GM18870 (cell line): ENCODE results near the gene JAKMIP1.
"Not testable (repeated sequence)": the region's sequence is repeated elsewhere in the genome, so short reads cannot be mapped to it uniquely, and the experiment has no call there.

Experiments
- ATAC-seq: cut with Tn5 transposase; IDR thresholded peaks from one replicate; pipeline ENCODE4 v1.9.1; 2021; ENCODE audit warnings: moderate library complexity; ENCODE audit not compliant: unreplicated experiment

The JAKMIP1 gene

DNA sequence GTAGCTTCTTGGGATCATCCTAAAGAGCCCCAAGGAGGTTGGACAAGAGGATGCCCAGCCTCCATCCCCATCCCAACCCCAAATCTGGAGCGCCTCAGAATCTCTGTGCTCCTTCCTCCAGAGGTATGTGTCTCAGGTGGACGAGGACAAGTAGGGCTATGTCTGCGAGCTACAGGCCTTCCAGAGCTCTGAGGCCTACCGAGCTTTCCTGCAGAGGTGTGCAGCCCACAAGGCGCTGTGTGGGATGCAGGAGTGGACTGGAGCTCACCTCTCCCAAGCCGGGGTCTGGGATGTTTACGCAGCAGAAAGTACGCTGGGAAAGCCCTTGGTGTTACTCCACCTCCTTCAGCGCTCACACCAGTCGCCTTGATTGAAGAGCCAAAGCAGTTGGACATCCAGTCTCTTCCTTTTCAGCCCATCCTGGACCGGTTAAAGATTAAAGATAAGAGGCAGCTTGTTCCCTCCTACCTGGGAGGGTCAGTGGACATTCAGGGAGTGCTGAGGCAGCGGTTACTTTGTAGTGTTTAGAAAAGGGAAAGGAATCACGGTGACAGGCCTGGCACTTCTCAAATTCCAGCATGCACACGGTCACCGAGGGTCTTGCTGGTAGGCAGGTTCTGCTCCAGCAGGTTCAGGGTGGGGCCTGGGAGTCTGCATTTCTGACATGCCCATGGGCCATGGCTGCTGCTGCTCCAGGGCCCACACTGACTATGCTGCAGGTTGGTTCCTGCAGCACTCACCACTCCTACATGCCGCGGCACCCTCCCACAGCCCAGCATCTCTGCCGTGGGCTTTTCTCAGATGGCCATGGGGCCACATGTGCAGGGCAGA, 29.5 kb upstream of the JAKMIP1 start:
- no peak for ATAC-seq

- ATAC-seq: no peak
Measured at GRCh38 chr4:6229095-6229494, 28.7 kb upstream of the JAKMIP1 start.

GRCh38 chr4:6228158-6229067, 28.1 kb upstream of the JAKMIP1 start:
- ATAC-seq: no peak

DNA sequence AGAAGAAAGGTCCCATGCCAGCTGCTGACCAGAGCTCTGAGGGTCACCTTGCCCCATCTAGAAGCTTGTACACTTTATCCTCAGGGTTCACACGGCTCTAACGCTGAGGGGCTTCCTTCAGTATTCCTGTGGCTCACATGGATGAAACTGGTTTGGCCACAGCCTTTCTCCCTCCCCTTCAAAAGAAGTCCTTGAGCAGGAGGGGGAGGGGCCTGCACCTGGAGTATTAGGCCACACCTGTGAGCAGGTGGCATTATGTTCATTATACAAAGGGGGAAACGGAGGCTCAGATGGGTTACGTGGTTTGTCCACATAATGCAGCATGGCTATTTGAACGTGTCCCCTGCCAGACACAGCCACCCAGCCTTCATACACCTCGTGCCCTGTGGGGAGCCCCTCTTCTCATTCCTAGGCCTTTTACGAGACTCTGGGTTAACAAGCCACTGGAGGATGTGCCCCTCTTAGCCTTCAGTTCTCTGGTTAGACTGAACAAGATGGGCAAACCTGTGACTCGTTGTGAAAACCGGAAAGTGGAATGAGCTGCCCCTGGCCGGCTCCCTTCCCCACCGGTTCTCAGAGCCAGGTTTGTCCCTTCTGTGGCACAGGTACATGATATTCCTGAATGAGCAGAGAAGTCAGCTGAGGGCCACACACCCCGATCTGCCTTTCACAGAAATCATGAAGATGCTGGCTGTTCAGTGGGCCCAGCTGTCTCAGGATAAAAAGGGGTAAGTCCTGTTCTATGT, 27.2 kb upstream of the JAKMIP1 start:
- ATAC-seq: no peak

DNA sequence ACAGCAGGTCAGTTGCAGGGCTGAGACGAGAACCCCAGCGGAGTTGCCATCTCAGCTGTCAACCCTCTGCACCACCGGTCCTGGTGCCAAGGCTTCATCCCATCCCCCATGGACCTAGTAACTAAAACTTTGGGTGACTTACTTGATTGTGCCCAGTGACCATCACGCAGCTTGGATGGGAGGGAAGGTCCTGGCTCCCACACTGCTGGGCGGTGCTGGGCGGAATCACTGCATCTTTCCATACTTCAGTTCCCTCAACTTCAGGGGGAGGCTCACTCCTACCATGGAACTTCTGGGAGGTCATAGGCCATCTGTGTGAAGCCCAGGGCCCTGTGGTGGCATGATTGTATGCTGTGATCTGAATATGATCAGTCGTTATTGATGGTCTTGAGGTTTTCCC, 26.2 kb upstream of the JAKMIP1 start:
- ATAC-seq: no peak

DNA sequence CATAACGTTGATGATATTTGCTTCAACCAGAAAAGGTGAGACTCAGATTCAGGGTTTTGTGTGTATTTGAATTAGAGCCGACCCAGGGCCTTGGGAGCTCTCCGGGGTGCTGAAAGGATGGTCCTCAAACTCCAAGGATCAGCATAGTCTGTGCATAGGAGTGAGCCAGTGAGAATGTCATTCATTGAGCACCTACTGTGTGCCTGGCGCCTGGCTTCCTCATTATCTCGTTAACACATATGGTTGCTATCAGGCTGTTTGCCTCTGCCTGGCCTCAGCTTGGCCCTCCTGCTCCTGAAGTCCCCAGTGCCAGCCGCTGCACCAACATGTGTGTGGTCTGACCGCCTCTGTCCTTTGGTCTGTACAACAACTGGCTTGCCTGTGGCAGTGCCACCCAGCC, 25.1 kb upstream of the JAKMIP1 start:
- no peak for ATAC-seq

DNA sequence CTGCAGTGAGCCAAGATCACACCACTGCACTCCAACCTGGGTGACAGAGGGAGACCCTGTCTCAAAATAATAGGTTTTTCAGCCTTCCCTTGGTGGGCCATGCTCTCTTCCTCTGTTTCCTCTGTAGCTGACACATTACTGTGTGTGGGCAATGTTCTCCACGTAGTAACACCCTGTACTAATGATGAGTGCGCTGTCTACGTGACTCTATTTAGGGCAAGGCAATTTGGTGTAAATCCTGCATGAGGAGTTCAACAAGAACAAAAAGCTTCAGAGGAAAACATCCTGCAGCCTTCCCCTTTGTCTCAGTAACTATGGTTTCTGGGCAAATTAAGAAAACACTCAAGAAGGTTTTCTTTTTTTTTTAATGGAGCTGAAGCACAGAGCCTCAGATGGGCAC, 24.4 kb upstream of the JAKMIP1 start:
- ATAC-seq: no peak

- no peak for ATAC-seq
Measured at GRCh38 chr4:6222761-6223292, 22.5 kb upstream of the JAKMIP1 start.

- no peak for ATAC-seq
Measured at GRCh38 chr4:6221851-6222760, 21.8 kb upstream of the JAKMIP1 start.

DNA sequence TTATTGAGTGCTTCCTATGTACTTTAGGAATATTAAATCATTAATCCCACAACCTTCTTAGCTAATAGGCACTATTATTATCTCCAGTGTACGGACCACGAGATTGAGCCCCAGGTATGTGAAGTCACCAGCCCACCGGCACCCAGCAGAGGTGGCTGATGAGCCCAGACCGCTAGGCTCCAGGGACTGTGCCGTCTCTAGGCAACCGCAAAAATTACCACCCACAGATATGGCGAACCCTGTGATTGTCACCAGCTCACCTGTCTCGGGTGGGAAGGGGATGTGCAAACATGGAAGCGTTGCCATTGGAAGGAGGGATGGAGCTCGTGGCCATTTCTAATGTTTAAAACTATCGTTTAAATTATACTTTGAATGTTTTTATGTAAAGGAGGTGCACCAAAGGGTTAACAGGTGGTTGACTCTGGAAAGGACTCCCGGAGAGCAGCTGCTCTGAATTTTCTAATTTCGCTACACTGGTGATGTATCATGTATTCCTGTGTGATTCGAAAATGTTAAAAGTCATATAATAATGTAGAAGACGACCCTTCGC, 21.0 kb upstream of the JAKMIP1 start:
- no peak for ATAC-seq

GRCh38 chr4:6217716-6218381, 17.5 kb upstream of the JAKMIP1 start:
- ATAC-seq: no peak

- no peak for ATAC-seq
Measured at GRCh38 chr4:6216588-6216987, 16.2 kb upstream of the JAKMIP1 start.

DNA sequence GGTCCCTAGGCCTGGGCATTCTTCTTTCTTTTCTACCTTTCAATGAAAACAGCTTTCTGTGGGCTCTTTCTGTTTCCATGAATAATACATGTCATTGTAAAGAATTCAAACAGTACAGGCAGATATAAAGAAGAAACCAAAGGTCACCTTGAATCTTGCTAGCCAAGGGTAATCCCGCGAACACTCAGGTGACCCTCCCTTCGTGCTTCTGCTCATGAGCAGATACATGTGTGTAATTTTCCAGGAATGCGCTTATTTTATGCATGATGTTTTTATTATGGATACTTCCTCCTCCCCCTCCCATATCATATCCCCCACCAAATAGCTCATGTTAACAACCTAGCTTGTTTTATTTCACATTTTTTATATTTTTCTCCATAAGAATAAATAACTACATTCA, 9.6 kb upstream of the JAKMIP1 start:
- ATAC-seq: no peak

DNA sequence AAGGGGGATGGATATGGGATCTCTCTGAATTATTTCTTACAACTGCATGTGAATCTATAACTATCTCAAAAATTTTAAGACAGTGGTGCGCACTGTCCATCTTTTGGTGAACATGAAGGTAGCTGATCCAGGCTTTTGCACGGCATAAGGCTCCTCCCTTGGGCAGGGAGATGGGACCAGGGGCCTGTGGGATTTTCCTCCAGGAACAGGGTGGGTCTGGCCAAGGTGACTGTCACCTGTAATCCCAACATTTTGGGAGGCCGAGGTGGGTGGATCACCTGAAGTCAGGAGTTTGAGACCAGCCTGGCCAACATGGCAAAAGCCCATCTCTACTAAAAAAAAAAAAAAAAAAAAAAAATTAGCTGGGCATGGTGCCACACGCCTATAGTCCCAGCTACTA, 8.9 kb upstream of the JAKMIP1 start:
- not testable (repeated sequence) for ATAC-seq

DNA sequence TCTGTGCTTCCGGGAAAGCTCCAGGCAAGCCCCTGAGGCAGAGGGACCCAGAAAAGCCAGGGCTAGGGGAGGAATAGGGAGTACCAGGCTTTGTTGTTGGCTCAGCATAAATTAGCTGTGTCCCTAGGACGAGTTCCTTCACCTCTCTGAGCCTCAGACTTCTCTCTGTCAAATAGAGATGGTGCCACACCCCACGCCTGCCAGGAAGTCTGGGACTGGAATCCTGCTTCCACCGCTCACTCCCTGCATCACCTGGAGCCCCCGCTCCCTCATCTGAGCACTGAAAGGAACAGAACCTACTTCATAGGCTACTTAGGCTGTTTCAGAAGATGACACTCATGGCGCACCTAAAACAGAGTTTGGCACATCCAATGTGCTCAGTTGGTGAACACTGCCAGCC, 8.1 kb upstream of the JAKMIP1 start:
- no peak for ATAC-seq

- no peak for ATAC-seq
Measured at GRCh38 chr4:6207602-6208001, 7.3 kb upstream of the JAKMIP1 start.

DNA sequence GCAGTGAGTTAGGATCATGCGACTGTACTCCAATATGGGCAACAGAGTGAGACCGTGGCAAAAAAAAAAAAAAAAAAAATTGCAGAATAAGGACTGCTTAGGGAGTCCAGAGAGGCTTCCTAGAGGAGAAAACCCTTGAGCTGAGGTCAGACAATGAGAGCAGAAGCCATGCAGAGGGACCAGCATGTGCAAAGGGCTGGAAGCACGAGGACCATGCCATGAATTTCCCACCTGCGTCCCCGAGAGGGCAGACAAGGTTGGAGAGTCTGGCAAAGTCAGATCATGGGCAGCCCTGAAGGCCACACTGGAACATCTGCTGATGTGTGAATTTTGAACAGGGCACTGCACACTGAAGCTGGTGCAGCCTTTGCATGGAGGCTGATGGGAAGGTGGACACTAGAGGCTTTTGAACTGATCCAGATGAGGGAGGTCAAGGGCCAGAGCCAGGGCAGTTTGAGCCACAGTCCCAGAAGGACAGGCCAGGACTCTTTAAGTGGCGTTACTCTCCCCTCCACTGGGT, 6.5 kb upstream of the JAKMIP1 start:
- ATAC-seq: no peak

DNA sequence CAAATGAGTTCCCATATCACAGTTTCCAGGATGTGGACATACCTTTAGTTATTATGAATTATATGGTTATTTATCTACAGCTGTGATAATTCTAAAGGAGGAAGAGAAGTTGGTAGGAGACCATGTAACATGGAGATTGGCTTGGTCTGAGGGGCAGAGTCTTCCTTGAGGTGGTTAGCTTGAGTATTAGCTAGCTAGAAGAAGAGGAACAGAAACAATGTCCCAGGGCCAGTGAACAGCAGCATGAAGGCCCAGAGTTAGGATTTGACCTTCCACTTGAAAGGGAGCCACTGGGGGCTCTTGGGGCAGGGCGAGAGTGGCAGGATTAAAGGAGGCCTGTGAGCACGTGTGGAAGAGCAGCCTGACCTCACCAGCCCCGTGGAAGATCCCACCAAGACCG, 5.6 kb upstream of the JAKMIP1 start:
- no peak for ATAC-seq

DNA sequence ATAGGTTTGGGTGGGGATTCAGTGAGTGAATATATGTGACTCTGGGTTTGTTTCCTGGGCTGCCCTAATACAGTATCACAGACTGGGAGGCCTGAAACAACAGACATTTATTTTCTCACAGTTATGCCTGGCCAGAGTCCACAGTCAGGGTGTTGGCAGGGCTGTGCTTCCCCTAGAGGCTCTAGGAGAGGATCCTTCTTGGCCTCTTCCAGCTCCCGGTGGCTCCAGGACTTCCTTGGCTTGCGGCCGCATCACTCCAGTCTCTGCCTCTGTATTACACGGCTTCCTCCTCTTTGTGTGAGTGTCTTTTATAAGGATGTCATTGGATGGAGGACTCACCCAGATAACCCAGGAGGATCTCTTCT, 5.2 kb upstream of the JAKMIP1 start:
- ATAC-seq: no peak
